PFSK-1 (cell line): Measurements from ENCODE around the gene PRKCE.

Source experiments
- FOXP2 ChIP-seq: optimal IDR thresholded peaks from 2 replicates; pipeline ENCODE3; 2011; ENCODE audit warnings: borderline replicate concordance, control low read depth, inconsistent platforms; ENCODE audit not compliant: insufficient read depth; ENCODE audit errors: extremely low read length, extremely low read depth
- POLR2AphosphoS5 ChIP-seq: IDR thresholded peaks from 2 replicates; pipeline ENCODE4 v1.6.1; 2012; ENCODE audit warnings: low read depth, mild to moderate bottlenecking, control low read depth, low read length, moderate library complexity
- SIN3A ChIP-seq: IDR thresholded peaks from 2 replicates; pipeline ENCODE4 v1.6.1; 2012; ENCODE audit warnings: mild to moderate bottlenecking, low read length, moderate library complexity, borderline replicate concordance; ENCODE audit not compliant: insufficient read depth
- TAF1 ChIP-seq: IDR thresholded peaks from 2 replicates; pipeline ENCODE4 v1.6.1; 2012; ENCODE audit warnings: low read length, control low read depth, borderline replicate concordance; ENCODE audit not compliant: insufficient read depth
- TF ChIP-seq, protein P1 (sequence below), 2 experiments: IDR thresholded peaks; 2 replicates each; pipeline versions ENCODE4 v1.6.1 to v1.8.0; 2011 to 2012; ENCODE audit warnings: low read depth in 2 of 2, low read length in 2 of 2, control low read depth in 1 of 2, inconsistent platforms in 1 of 2, mild to moderate bottlenecking in 1 of 2, moderate library complexity in 1 of 2; ENCODE audit not compliant: insufficient read depth in 1 of 2

DNA sequence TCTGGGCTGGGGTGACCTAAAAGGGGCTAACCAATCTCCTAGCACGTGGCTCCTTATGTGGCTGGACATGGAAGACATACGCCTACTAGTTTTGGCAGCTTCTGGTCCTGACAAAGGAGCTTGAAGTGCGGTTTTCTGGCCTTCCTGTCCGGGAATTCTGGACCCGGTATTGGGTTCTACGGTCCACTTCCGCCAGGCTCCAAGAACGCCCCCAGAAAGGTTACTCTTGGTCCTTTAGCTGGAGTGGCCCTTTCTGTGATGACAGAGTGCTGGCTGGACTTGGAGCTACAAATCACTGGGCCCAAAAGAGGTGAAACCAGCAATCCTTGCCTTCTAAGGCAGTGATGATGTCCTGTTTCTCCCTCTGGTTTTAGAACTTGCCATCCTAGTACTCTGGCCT, 481.5 kb downstream of the PRKCE start:
- no peak for TF ChIP-seq TAF1
- no peak for TF ChIP-seq POLR2AphosphoS5
- TF ChIP-seq, protein P1, sequence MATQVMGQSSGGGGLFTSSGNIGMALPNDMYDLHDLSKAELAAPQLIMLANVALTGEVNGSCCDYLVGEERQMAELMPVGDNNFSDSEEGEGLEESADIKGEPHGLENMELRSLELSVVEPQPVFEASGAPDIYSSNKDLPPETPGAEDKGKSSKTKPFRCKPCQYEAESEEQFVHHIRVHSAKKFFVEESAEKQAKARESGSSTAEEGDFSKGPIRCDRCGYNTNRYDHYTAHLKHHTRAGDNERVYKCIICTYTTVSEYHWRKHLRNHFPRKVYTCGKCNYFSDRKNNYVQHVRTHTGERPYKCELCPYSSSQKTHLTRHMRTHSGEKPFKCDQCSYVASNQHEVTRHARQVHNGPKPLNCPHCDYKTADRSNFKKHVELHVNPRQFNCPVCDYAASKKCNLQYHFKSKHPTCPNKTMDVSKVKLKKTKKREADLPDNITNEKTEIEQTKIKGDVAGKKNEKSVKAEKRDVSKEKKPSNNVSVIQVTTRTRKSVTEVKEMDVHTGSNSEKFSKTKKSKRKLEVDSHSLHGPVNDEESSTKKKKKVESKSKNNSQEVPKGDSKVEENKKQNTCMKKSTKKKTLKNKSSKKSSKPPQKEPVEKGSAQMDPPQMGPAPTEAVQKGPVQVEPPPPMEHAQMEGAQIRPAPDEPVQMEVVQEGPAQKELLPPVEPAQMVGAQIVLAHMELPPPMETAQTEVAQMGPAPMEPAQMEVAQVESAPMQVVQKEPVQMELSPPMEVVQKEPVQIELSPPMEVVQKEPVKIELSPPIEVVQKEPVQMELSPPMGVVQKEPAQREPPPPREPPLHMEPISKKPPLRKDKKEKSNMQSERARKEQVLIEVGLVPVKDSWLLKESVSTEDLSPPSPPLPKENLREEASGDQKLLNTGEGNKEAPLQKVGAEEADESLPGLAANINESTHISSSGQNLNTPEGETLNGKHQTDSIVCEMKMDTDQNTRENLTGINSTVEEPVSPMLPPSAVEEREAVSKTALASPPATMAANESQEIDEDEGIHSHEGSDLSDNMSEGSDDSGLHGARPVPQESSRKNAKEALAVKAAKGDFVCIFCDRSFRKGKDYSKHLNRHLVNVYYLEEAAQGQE (IDR thresholded peaks at IDR 0.05; ENCODE audit: insufficient read depth in 1 of 2, low read depth in 2 of 2, low read length in 2 of 2): no peak
- TF ChIP-seq SIN3A: no peak
- no peak for TF ChIP-seq FOXP2
